A673 (cell line): ENCODE data around the gene RRP1. TPM values are rescaled to one million over a fixed set of nuclear protein-coding genes. Genes with fewer than 3 reads are reported as not detected.
"Not testable (repeated sequence)": the region's sequence is repeated elsewhere in the genome, so short reads cannot be mapped to it uniquely, and the experiment has no call there.

ENCODE experiments used
- BruUV-seq: library from RNA; stranded (reverse); fragments of 400-500 nt; replicated peaks from 2 replicates; lab custom pipeline; 2021; lab: Mats Ljungman, UMichigan
- CTCF ChIA-PET: fragments of 300-600 bp; sonication (Branson Sonifier 250); formaldehyde crosslinking; loops from one replicate; lab custom pipeline; 2022; ENCODE audit warnings: antibody characterized with exemption; lab: Charles Lee
- POLR2A ChIA-PET: fragments of 300-600 bp; sonication (Branson Sonifier 250); formaldehyde crosslinking; loops from one replicate; lab custom pipeline; 2022; ENCODE audit warnings: antibody characterized with exemption; ENCODE audit not compliant: low non-redundant PET; lab: Charles Lee
- DNase-seq: peaks from one replicate; pipeline ENCODE4 v3.0.0-alpha.2; 2015; ENCODE audit warnings: low spot score
- H3K27ac ChIP-seq: fragments of 200-600 bp; sonication (generic); 2 replicates; pipeline ENCODE4 v1.5.1; 2016; ENCODE audit warnings: mixed run types, low read depth, mild to moderate bottlenecking, mixed read lengths, antibody characterized with exemption, low read length; ENCODE audit not compliant: poor library complexity, severe bottlenecking
- H3K27me3 ChIP-seq: fragments of 200-600 bp; sonication (generic); replicated peaks from 2 replicates; pipeline ENCODE4 v1.6.1; 2017; ENCODE audit warnings: mixed run types, low read depth, mild to moderate bottlenecking, mixed read lengths, antibody characterized with exemption, low read length; ENCODE audit not compliant: insufficient read depth, poor library complexity
- H3K36me3 ChIP-seq: fragments of 200-600 bp; sonication (generic); 2 replicates; pipeline ENCODE4 v1.6.1; 2016; ENCODE audit warnings: mixed run types, mild to moderate bottlenecking, mixed read lengths, antibody characterized with exemption, low read length; ENCODE audit not compliant: insufficient read depth, poor library complexity, severe bottlenecking
- H3K4me1 ChIP-seq: fragments of 200-600 bp; sonication (generic); 2 replicates; pipeline ENCODE4 v1.6.1; 2017; ENCODE audit warnings: mixed run types, mild to moderate bottlenecking, mixed read lengths, antibody characterized with exemption, low read length; ENCODE audit not compliant: insufficient read depth, poor library complexity, severe bottlenecking
- H3K4me3 ChIP-seq: fragments of 200-600 bp; sonication (generic); 2 replicates; pipeline ENCODE4 v1.5.1; 2016; ENCODE audit warnings: low read depth, mixed run types, mild to moderate bottlenecking, mixed read lengths, low read length; ENCODE audit not compliant: poor library complexity, severe bottlenecking
- H3K9me3 ChIP-seq: fragments of 200-600 bp; sonication (generic); 2 replicates; pipeline ENCODE4 v1.6.1; 2016; ENCODE audit warnings: mixed run types, low read depth, mild to moderate bottlenecking, mixed read lengths, antibody characterized with exemption, low read length; ENCODE audit not compliant: poor library complexity, severe bottlenecking
- EZH2 ChIP-seq: fragments of 200-600 bp; sonication (generic); IDR thresholded peaks from 2 replicates; pipeline ENCODE4 v1.6.1; 2017; ENCODE audit warnings: borderline replicate concordance, low read depth, mild to moderate bottlenecking, mixed read lengths, antibody characterized with exemption, low read length; ENCODE audit not compliant: poor library complexity, severe bottlenecking
- intact Hi-C: fragments of 100-400 bp; cut with micrococcal nuclease; formaldehyde crosslinking; loops from one replicate; pipeline ENCODE4 v1.10.0; 2022; ENCODE audit not compliant: unreplicated experiment
- total RNA-seq: library from RNA; stranded (reverse); gene quantifications from 2 replicates; pipeline ENCODE4 v1.2.3, GENCODE V29; 2021
- TF ChIP-seq, protein P1 (sequence below): fragments of 300-800, 200-600 bp; sonication (generic); conservative IDR thresholded peaks from 2 replicates; pipeline ENCODE4 v1.5.1; 2017; ENCODE audit warnings: low read depth, mild to moderate bottlenecking, antibody characterized with exemption, low read length, moderate library complexity, mixed read lengths

RRP1 gene
- total RNA-seq, 1 experiment from 2014 or later = 86.4 TPM

DNA sequence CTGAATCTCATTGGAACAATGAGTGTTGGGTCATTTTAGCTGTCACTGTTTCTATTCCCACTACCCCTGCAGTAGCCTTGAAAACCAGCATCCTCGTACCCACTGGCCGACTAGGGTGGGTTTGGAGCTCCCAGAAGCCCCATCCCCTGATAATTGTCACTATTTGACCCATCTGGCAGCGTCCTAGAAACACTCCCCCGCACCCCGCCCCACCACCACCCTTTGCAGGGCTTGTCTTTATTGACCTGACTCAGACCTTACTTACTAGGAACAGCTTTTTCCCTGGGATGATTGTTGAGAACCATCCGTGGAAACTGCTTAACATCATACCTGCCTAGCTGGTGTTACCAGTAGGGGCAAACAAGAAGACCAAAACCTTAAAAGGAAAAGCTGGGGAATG, 47.2 kb downstream of the RRP1 start:
- no peak overlapping the region for H3K4me3 ChIP-seq
- CTCF ChIA-PET = no interaction called here
- H3K9me3 ChIP-seq = no peaks in the 10 kb centered on the region
- no peaks in the 10 kb centered on the region for H3K4me1 ChIP-seq
- TF ChIP-seq EZH2 = no peak
- TF ChIP-seq, protein P1, sequence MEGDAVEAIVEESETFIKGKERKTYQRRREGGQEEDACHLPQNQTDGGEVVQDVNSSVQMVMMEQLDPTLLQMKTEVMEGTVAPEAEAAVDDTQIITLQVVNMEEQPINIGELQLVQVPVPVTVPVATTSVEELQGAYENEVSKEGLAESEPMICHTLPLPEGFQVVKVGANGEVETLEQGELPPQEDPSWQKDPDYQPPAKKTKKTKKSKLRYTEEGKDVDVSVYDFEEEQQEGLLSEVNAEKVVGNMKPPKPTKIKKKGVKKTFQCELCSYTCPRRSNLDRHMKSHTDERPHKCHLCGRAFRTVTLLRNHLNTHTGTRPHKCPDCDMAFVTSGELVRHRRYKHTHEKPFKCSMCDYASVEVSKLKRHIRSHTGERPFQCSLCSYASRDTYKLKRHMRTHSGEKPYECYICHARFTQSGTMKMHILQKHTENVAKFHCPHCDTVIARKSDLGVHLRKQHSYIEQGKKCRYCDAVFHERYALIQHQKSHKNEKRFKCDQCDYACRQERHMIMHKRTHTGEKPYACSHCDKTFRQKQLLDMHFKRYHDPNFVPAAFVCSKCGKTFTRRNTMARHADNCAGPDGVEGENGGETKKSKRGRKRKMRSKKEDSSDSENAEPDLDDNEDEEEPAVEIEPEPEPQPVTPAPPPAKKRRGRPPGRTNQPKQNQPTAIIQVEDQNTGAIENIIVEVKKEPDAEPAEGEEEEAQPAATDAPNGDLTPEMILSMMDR = no peak
- no peak overlapping the region for H3K27ac ChIP-seq
- H3K27me3 ChIP-seq = no peaks in the 10 kb centered on the region
- no peak for DNase-seq
- intact Hi-C loops = no loop called here
- BruUV-seq = no TSS peak
- POLR2A ChIA-PET = no interaction called here
- no peaks in the 10 kb centered on the region for H3K36me3 ChIP-seq

DNA sequence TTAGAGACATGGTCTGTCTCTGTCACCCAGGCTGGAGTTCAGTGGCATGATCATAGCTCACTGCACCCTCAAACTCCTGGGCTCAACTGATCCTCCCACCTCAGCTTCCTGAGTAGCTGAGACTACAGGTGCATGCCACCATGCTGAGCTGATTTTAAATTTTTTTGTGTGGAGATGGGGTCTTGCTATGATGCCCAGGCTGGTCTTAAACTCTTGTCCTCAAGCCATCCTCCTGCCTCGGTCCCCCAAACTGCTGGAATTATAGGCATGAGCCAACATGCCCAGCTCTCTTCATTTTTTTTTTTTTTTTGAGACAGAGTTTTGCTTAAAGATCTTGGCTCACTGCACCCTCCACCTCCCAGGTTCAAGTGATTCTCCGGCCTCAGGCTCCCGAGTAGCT, 50.9 kb downstream of the RRP1 start:
- POLR2A ChIA-PET = no interaction called here
- intact Hi-C loops = no loop called here
- Histone ChIP-seq H3K36me3 (no peaks in the 10 kb centered on the region), H3K4me3 (no peak overlapping the region), H3K27me3 (no peaks in the 10 kb centered on the region), H3K9me3 (no peaks in the 10 kb centered on the region), H3K4me1 (no peaks in the 10 kb centered on the region), H3K27ac (no peak overlapping the region)
- DNase-seq = no peak
- BruUV-seq = no TSS peak
- no peak for TF ChIP-seq EZH2
- TF ChIP-seq, protein P1 = no peak
- CTCF ChIA-PET = no interaction called here

DNA sequence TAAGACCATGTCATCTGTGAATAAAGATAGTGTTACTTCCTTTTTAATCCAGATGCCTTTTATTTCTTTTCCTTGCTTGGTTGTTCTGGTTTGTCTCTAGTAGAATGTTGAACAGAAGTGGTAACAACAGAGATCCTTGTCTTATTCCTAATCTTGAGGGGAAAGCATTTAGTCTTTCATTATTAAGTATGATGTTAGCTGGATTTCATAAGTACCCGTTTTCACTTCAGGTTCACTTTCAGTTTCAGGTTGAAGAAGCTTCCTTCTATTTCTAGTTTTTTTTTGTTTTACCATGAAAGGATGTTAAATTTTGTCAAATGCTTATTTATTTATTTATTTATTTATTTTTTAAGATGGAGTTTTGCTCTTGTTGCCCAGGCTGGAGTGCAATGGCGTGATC, 53.4 kb downstream of the RRP1 start:
- CTCF ChIA-PET = no interaction called here
- BruUV-seq = no TSS peak
- Histone ChIP-seq H3K27me3 (no peaks in the 10 kb centered on the region), H3K4me3 (no peak overlapping the region), H3K27ac (no peak overlapping the region), H3K4me1 (no peaks in the 10 kb centered on the region), H3K36me3 (no peaks in the 10 kb centered on the region), H3K9me3 (no peaks in the 10 kb centered on the region)
- intact Hi-C loops = no loop called here
- DNase-seq = no peak
- TF ChIP-seq, protein P1 = no peak
- TF ChIP-seq EZH2 = no peak
- POLR2A ChIA-PET = interaction anchor here (0.6 kb wide), 1 partner anchor 19 kb away, joined by 14 read pairs; no protein-coding TSS in a partner anchor

DNA sequence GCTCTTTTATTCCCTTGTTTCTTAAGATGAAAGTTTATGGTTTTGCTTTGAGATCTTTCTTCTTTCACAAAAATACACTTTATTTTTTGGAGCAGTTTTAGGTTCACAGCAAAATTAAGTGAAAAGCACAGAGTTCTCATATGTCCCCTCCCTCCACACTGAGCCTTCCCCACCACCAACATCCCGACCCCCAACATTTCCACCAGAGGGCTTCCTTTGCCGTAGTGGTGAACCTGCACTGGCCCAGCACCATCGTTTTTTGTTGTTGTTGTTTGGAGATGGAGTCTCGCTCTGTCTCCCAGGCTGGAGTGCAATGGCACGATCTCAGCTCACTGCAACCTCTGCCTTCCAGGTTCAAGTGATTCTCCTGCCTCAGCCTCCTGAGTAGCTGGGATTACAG, 55.5 kb downstream of the RRP1 start:
- DNase-seq, POLR2A ChIA-PET, intact Hi-C loops, H3K4me3 ChIP-seq, H3K4me1 ChIP-seq, H3K9me3 ChIP-seq, H3K27me3 ChIP-seq, H3K27ac ChIP-seq, BruUV-seq, H3K36me3 ChIP-seq: not testable (repeated sequence)
- CTCF ChIA-PET = interaction anchor here (1.2 kb wide), 1 partner anchor 130 kb away, joined by 4 read pairs; no protein-coding TSS in a partner anchor
